Measurements from ENCODE around the gene LRRC4.

The LRRC4 gene

DNA sequence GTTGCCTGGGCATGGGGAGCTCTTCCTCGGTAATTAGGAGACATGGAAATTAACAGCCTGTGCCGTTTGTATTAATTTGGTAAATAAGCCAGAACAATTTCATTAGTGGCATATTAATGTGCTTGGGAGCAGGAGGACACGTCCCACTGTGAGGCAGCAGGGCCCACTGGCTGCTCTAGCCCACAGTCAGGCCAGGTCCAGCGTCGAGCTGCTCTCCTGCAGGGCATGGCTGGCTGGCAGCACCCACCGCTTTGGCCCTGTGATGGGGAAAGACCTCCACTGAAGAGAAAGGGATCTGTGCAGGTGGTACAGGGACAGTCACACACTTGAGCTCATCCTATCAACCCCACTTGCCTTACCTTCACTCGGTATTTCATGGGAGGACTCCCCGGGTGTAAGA, 37.5 kb upstream of the LRRC4 start:
- H3K4me3 ChIP-seq (ENCODE audit: low read depth, low read length), result no peak overlapping the region
- no peak for TF ChIP-seq CTCF (conservative IDR thresholded peaks at IDR 0.05; ENCODE audit: low read depth, low read length)
- DNase-seq (ENCODE audit: low read depth), result no peak

DNA sequence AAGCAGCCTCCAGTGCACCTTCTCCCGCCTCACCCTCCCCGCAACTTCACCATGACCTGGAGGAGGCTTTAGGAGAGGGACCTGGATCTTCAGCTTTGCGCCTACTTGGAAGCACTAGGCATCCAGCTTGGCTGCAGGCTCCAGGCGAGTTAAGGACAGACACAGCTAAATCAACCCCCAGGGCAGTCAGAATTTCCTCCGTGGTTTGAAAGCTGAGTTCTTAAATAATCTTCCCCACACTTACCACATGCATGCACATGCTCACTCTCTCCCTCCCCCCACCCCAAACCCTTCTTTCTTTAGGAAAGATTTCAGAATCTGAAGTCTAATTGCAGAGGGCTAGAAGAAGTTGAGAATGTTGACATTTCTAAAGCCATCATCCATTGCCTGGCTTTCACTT, 36.7 kb upstream of the LRRC4 start:
- no peak for TF ChIP-seq CTCF (conservative IDR thresholded peaks at IDR 0.05; ENCODE audit: low read depth, low read length)
- no peak for DNase-seq (ENCODE audit: low read depth)

DNA sequence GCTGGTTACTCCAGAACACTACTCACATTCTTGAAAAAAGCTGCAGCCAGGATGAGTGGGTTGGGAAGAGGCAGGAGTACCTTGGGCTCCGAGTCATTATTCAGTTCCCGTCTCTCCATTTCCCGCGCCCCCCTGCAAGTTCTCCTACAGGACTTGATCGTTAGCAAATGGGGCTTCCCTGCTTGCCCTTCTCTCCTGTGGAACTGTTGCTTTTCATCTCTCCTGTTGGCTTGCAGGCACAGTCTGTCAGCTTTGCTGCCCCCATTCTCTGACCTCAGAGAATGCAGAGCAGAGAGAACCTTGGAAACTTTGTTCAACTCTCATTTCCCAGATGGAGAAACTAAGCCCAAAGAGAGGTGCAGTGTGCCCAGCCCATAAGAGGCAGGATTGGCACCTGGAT, 35.6 kb upstream of the LRRC4 start:
- no peak for DNase-seq (ENCODE audit: low read depth)
- H3K4me3 ChIP-seq (ENCODE audit: low read depth, low read length), result no peak overlapping the region
- TF ChIP-seq CTCF (conservative IDR thresholded peaks at IDR 0.05; ENCODE audit: low read depth, low read length), result no peak

More for the DNA sequence above, 36.7 kb upstream of the LRRC4 start:
- H3K4me3 ChIP-seq (ENCODE audit: low read depth, low read length), result no peak overlapping the region

DNA sequence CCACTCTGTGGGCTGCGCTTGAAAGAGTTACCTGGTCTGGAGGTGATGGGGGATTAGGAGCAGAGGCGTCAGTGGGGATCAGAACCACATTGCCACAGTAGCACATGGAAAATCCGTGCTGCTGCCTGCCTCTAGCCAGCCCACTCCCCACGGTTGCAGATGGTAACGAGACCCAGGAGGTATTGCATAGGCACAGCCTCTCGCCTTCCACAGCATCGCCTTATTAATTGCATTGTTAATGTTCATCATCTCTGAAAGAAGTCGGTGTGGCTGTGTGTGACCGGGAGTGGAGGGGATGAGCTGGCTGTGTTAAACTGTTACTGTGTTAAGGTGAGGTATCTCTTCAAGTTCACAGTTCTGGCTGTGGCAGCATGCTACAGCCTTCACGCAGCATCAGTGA, 35.2 kb upstream of the LRRC4 start:
- no peak overlapping the region for H3K4me3 ChIP-seq (ENCODE audit: low read depth, low read length)
- DNase-seq (ENCODE audit: low read depth), result no peak
- no peak for TF ChIP-seq CTCF (conservative IDR thresholded peaks at IDR 0.05; ENCODE audit: low read depth, low read length)

- no peak overlapping the region for H3K4me3 ChIP-seq (ENCODE audit: low read depth, low read length)
- DNase-seq (ENCODE audit: low read depth), result no peak
- no peak for TF ChIP-seq CTCF (conservative IDR thresholded peaks at IDR 0.05; ENCODE audit: low read depth, low read length)
Measured at GRCh38 chr7:128065872-128066271, 34.6 kb upstream of the LRRC4 start.

DNA sequence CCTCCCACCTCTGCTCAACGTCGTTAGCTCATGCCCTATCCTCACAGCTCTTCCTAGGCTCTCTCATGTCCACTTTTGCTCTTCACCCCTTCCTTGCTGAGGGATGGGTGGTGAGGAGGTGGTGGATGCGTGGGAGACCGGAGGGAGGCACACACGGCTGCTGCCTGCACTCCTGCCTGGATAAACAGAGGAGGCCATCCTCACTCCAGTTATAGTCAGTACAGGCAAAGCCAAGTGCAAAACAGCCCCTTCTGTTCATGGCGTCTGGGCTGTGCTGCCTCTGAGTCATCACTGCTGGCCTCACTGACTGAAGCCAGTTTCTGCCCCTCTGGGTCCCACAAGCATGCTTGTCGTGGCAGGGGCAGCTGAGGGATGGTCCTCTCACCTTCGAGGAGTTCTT, 31.9 kb upstream of the LRRC4 start:
- no peak for TF ChIP-seq CTCF (conservative IDR thresholded peaks at IDR 0.05; ENCODE audit: low read depth, low read length)
- DNase-seq (ENCODE audit: low read depth), result peak; percentile 24

DNA sequence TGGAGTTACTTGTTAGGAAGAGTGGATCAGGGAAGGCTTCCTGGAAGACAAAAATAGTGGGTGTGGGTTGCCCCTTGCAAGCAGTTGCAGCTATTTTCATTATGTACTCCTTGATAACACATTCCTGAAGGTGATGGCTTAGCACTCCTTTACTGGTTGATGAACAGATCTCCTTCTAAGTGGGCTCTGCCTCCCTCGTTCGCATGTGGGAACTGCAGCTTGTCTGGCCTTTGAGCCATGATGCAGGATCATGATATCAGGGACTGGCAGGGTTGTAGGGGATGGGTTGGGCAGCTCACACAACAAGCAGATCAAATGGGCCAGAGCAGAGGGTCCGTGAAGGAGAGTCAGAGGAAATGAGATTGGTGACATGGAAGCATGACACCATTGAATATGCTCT, 28.8 kb upstream of the LRRC4 start:
- TF ChIP-seq CTCF (conservative IDR thresholded peaks at IDR 0.05; ENCODE audit: low read depth, low read length), result peak; percentile 9
- no peak for DNase-seq (ENCODE audit: low read depth)
- H3K4me3 ChIP-seq (ENCODE audit: low read depth, low read length), result no peak overlapping the region

More for the DNA sequence above, 31.9 kb upstream of the LRRC4 start:
- no peak overlapping the region for H3K4me3 ChIP-seq (ENCODE audit: low read depth, low read length)
